RWPE1 (cell line): ENCODE results near the gene PKN1.

Experiments used
- CTCF ChIA-PET: fragments of 350-600 bp; sonication (Branson Sonifier 250); formaldehyde crosslinking; extraction: SDS; loops from one replicate; lab custom pipeline; 2021; lab: Yijun Ruan, JAX
- POLR2A ChIA-PET: fragments of 400-600 bp; formaldehyde crosslinking; extraction: SDS; loops from one replicate; lab custom pipeline; 2020; ENCODE audit warnings: antibody characterized with exemption; ENCODE audit not compliant: low non-redundant PET; lab: Yijun Ruan, JAX
- DNase-seq: peaks from one replicate; pipeline ENCODE4 v3.0.0; 2012; ENCODE audit warnings: low spot score
- H3K27ac ChIP-seq: fragments of 450-650 bp; 2 replicates; pipeline ENCODE4 v1.5.1; 2017
- CTCF ChIP-seq: fragments of 450-650 bp; conservative IDR thresholded peaks from 2 replicates; pipeline ENCODE4 v1.5.1; 2017; ENCODE audit warnings: low read depth, mild to moderate bottlenecking

PKN1 gene

GRCh38 chr19:14472202-14472938 lies 39.3 kb downstream of the PKN1 start:
- peak; percentile 70 for DNase-seq
- ChIA-PET CTCF (interaction anchor here (0.6 to 1.4 kb wide), 11 partner anchors 9 to 1146 kb away, joined by 3 to 6 read pairs (median 4); no protein-coding TSS in a partner anchor), POLR2A (no interaction called here)
- no peak overlapping the region for H3K27ac ChIP-seq
- peak; percentile 99 for TF ChIP-seq CTCF

- no peak for TF ChIP-seq CTCF
- H3K27ac ChIP-seq, result no peak overlapping the region
- CTCF ChIA-PET, result interaction anchor here (0.6 to 1.4 kb wide), 6 partner anchors 9 to 81 kb away, joined by 4 to 6 read pairs (median 4); no protein-coding TSS in a partner anchor
- no peak for DNase-seq
- POLR2A ChIA-PET, result no interaction called here
Measured at GRCh38 chr19:14473073-14473977, 40.2 kb downstream of the PKN1 start.

GRCh38 chr19:14473978-14474578 lies 41.0 kb downstream of the PKN1 start:
- POLR2A ChIA-PET, result no interaction called here
- CTCF ChIA-PET, result interaction anchor here (0.6 to 0.7 kb wide), 2 partner anchors 275 to 470 kb away, joined by 3 read pairs; no protein-coding TSS in a partner anchor
- peak overlapping the region; percentile 78; the same call in 1 of the 2 replicates for H3K27ac ChIP-seq
- TF ChIP-seq CTCF, result no peak
- DNase-seq, result no peak

GRCh38 chr19:14474827-14475226 lies 41.7 kb downstream of the PKN1 start:
- H3K27ac ChIP-seq, result peak overlapping the region; percentile 78
- CTCF ChIA-PET, result interaction anchor here (0.6 to 1.0 kb wide), 5 partner anchors 56 to 471 kb away, joined by 3 read pairs; partner anchors contain the start of gene DDX39A
- no peak for DNase-seq
- POLR2A ChIA-PET, result no interaction called here
- no peak for TF ChIP-seq CTCF

- POLR2A ChIA-PET, result no interaction called here
- DNase-seq, result no peak
- peak; percentile 69 for TF ChIP-seq CTCF
- CTCF ChIA-PET, result interaction anchor here (0.6 to 1.0 kb wide), 5 partner anchors 20 to 944 kb away, joined by 3 read pairs; partner anchors contain the start of gene DDX39A
- peak within 1 kb of the TSS; percentile 78 for H3K27ac ChIP-seq
Measured at GRCh38 chr19:14475251-14476073, 42.4 kb downstream of the PKN1 start, which contains the start of gene PTGER1. TSS of gene PTGER1 (minus strand) at chr19:14475354. CDS start at chr19:14474320, 1,034 bp downstream.
